ENCODE measurements around the gene ASPSCR1. TPM values are rescaled to one million over a fixed set of nuclear protein-coding genes. Genes with fewer than 3 reads are reported as not detected.
A peak's percentile ranks its signal among the peaks of the same experiment; 100 is the strongest.

Gene ASPSCR1
- total and polyA plus RNA-seq, 9 of the 15 experiments (the other 6 are each of a cell fraction or from before 2014, with no cell fraction given): 0.90 to 36.9 (median 11.6) TPM

GRCh38 chr17:81931557-81932332 lies 45.7 kb upstream of the ASPSCR1 start (continued):
- TF ChIP-seq DEAF1 (CRISPR knock-in tag; IDR thresholded peaks at IDR 0.05) (no peak), ATF6 (CRISPR knock-in tag; IDR thresholded peaks at IDR 0.05) (no peak), CEBPZ (IDR thresholded peaks at IDR 0.05; ENCODE audit: borderline replicate concordance, low read depth, low read length) (no peak), CC2D1A (IDR thresholded peaks at IDR 0.05) (no peak), FOXK2 (conservative IDR thresholded peaks at IDR 0.05 in 1 of 2, IDR thresholded peaks at IDR 0.05 in 1 of 2; ENCODE audit: low read depth in 2 of 2) (no peak), ZBTB26 (CRISPR knock-in tag; IDR thresholded peaks at IDR 0.05) (no peak), KLF6 (CRISPR knock-in tag; IDR thresholded peaks at IDR 0.05; ENCODE audit: borderline replicate concordance) (no peak), TFAP4 (CRISPR knock-in tag; IDR thresholded peaks at IDR 0.05; ENCODE audit: borderline replicate concordance) (peak; percentile 6; the same call in 1 of the 2 replicates), ZNF217 (CRISPR knock-in tag; IDR thresholded peaks at IDR 0.05) (no peak), ZBTB5 (IDR thresholded peaks at IDR 0.05) (no peak), PHB (CRISPR knock-in tag; IDR thresholded peaks at IDR 0.05) (no peak), PHF8 (IDR thresholded peaks at IDR 0.05; ENCODE audit: borderline replicate concordance, low read length) (no peak)

Measured in K562 (cell line).